ENCODE data around the gene PRKCE.

Gene PRKCE

GRCh38 chr2:45830322-45830721, 178.8 kb downstream of the PRKCE start:
- no peak for DNase-seq (ENCODE audit: extremely low read depth in 1 of 2, low read depth in 1 of 2)

GRCh38 chr2:45833301-45833967, 182.0 kb downstream of the PRKCE start:
- DNase-seq (ENCODE audit: extremely low read depth in 1 of 2, low read depth in 1 of 2) = no peak

GRCh38 chr2:45833968-45834344, 182.5 kb downstream of the PRKCE start:
- DNase-seq (ENCODE audit: extremely low read depth in 1 of 2, low read depth in 1 of 2) = no peak

- DNase-seq (ENCODE audit: extremely low read depth in 1 of 2, low read depth in 1 of 2) = no peak
These were observed 182.9 kb downstream of the PRKCE start for GRCh38 chr2:45834372-45834771.

GRCh38 chr2:45834858-45835257, 183.4 kb downstream of the PRKCE start:
- no peak for DNase-seq (ENCODE audit: extremely low read depth in 1 of 2, low read depth in 1 of 2)

GRCh38 chr2:45836316-45836715, 184.8 kb downstream of the PRKCE start:
- DNase-seq (ENCODE audit: extremely low read depth in 1 of 2, low read depth in 1 of 2) = no peak

GRCh38 chr2:45836740-45837139, 185.3 kb downstream of the PRKCE start:
- DNase-seq (ENCODE audit: extremely low read depth in 1 of 2, low read depth in 1 of 2) = no peak

- no peak for DNase-seq (ENCODE audit: extremely low read depth in 1 of 2, low read depth in 1 of 2)
These were observed 186.4 kb downstream of the PRKCE start for GRCh38 chr2:45837812-45838341.

- DNase-seq (ENCODE audit: extremely low read depth in 1 of 2, low read depth in 1 of 2) = no peak
These were observed 188.2 kb downstream of the PRKCE start for GRCh38 chr2:45839508-45840251.

- DNase-seq (ENCODE audit: extremely low read depth in 1 of 2, low read depth in 1 of 2) = no peak
These were observed 189.0 kb downstream of the PRKCE start for GRCh38 chr2:45840481-45840880.

GRCh38 chr2:45841752-45842407, 190.4 kb downstream of the PRKCE start:
- no peak for DNase-seq (ENCODE audit: extremely low read depth in 1 of 2, low read depth in 1 of 2)

- no peak for DNase-seq (ENCODE audit: extremely low read depth in 1 of 2, low read depth in 1 of 2)
These were observed 191.7 kb downstream of the PRKCE start for GRCh38 chr2:45843136-45843535.

- DNase-seq (ENCODE audit: extremely low read depth in 1 of 2, low read depth in 1 of 2) = no peak
These were observed 193.5 kb downstream of the PRKCE start for GRCh38 chr2:45844796-45845457.

GRCh38 chr2:45845566-45845965, 194.1 kb downstream of the PRKCE start:
- DNase-seq (ENCODE audit: extremely low read depth in 1 of 2, low read depth in 1 of 2) = no peak

- DNase-seq (ENCODE audit: extremely low read depth in 1 of 2, low read depth in 1 of 2) = no peak
These were observed 198.2 kb downstream of the PRKCE start for GRCh38 chr2:45849491-45850283.

GRCh38 chr2:45850558-45850957, 199.1 kb downstream of the PRKCE start:
- DNase-seq (ENCODE audit: extremely low read depth in 1 of 2, low read depth in 1 of 2) = no peak

GRCh38 chr2:45851111-45851510, 199.6 kb downstream of the PRKCE start:
- no peak for DNase-seq (ENCODE audit: extremely low read depth in 1 of 2, low read depth in 1 of 2)

GRCh38 chr2:45851576-45852304, 200.3 kb downstream of the PRKCE start:
- DNase-seq (ENCODE audit: extremely low read depth in 1 of 2, low read depth in 1 of 2) = no peak

GRCh38 chr2:45852450-45853150, 201.1 kb downstream of the PRKCE start:
- no peak for DNase-seq (ENCODE audit: extremely low read depth in 1 of 2, low read depth in 1 of 2)
